PC-3 (cell line): Measurements from ENCODE around the gene RAI14. TPM values are rescaled to one million over a fixed set of nuclear protein-coding genes. Genes with fewer than 3 reads are reported as not detected.

Experiments used
- ATAC-seq: fragments of 200-7000 bp; cut with Tn5 transposase; 2 replicates; pipeline ENCODE4 v1.9.1; 2020; ENCODE audit warnings: mild to moderate bottlenecking, moderate library complexity
- BruUV-seq: library from RNA; stranded (reverse); fragments of 400-500 nt; replicated peaks from 2 replicates; lab custom pipeline; 2021; lab: Mats Ljungman, UMichigan
- CTCF ChIA-PET: fragments of 300-600 bp; sonication (Branson Sonifier 250); formaldehyde crosslinking; loops from one replicate; lab custom pipeline; 2022; ENCODE audit warnings: antibody characterized with exemption; lab: Charles Lee
- POLR2A ChIA-PET: fragments of 300-600 bp; sonication (Branson Sonifier 250); formaldehyde crosslinking; loops from one replicate; lab custom pipeline; 2022; ENCODE audit warnings: antibody characterized with exemption; ENCODE audit not compliant: unreplicated experiment; lab: Charles Lee
- DNase-seq: peaks from one replicate; pipeline ENCODE4 v3.0.0-alpha.2; 2015
- H2AFZ ChIP-seq: fragments of 300-600 bp; sonication (generic); 2 replicates; pipeline ENCODE4 v1.6.0; 2016; ENCODE audit warnings: antibody characterized with exemption, low read length
- H3F3A ChIP-seq: fragments of 300-600 bp; sonication (generic); one replicate; pipeline ENCODE4 v1.6.0; 2017; ENCODE audit warnings: antibody characterized with exemption, low read length, control low read depth, mild to moderate bottlenecking; ENCODE audit not compliant: unreplicated experiment
- H3K27ac ChIP-seq: fragments of 300-600 bp; sonication (generic); 2 replicates; pipeline ENCODE4 v1.5.1; 2016; ENCODE audit warnings: mild to moderate bottlenecking, low read length
- H3K27me3 ChIP-seq: fragments of 300-600 bp; sonication (generic); 2 replicates; pipeline ENCODE4 v1.6.1; 2016; ENCODE audit warnings: low read length, mixed read lengths
- H3K36me3 ChIP-seq: fragments of 300-600 bp; sonication (generic); 2 replicates; pipeline ENCODE4 v1.6.1; 2016; ENCODE audit warnings: low read depth, mixed run types, low read length, mixed read lengths
- H3K4me1 ChIP-seq: fragments of 300-600 bp; sonication (generic); 2 replicates; pipeline ENCODE4 v1.5.1; 2016; ENCODE audit warnings: low read length; ENCODE audit not compliant: insufficient read depth
- H3K4me2 ChIP-seq: fragments of 300-600 bp; sonication (generic); 2 replicates; pipeline ENCODE4 v1.6.0; 2016; ENCODE audit warnings: low read length
- H3K4me3 ChIP-seq: fragments of 300-600 bp; sonication (generic); 2 replicates; pipeline ENCODE4 v1.5.1; 2016; ENCODE audit warnings: mild to moderate bottlenecking, low read length, mixed read lengths
- H3K79me2 ChIP-seq: fragments of 300-600 bp; sonication (generic); 2 replicates; pipeline ENCODE4 v1.6.1; 2017; ENCODE audit warnings: low read length, mixed read lengths
- H3K9ac ChIP-seq: fragments of 300-600 bp; sonication (generic); 2 replicates; pipeline ENCODE4 v1.6.0; 2016; ENCODE audit warnings: mild to moderate bottlenecking, low read length
- H3K9me2 ChIP-seq: fragments of 300-600 bp; sonication (generic); replicated peaks from 2 replicates; pipeline ENCODE4 v1.6.1; 2016; ENCODE audit warnings: mixed run types, low read length, mixed read lengths
- H3K9me3 ChIP-seq: fragments of 300-600 bp; sonication (generic); 2 replicates; pipeline ENCODE4 v1.6.1; 2016; ENCODE audit warnings: low read length, mixed read lengths
- H4K20me1 ChIP-seq: fragments of 300-600 bp; sonication (generic); 2 replicates; pipeline ENCODE4 v1.6.1; 2016; ENCODE audit warnings: low read length, mixed read lengths
- CTCF ChIP-seq: fragments of 300-600 bp; sonication (generic); conservative IDR thresholded peaks from 2 replicates; pipeline ENCODE4 v1.5.1; 2017; ENCODE audit warnings: antibody characterized with exemption, low read depth, mild to moderate bottlenecking, low read length
- EZH2 ChIP-seq: fragments of 300-600 bp; sonication (generic); IDR thresholded peaks from one replicate; pipeline ENCODE4 v1.6.1; 2017; ENCODE audit warnings: antibody characterized with exemption, mild to moderate bottlenecking, low read length; ENCODE audit not compliant: unreplicated experiment
- EZH2phosphoT487 ChIP-seq: fragments of 300-600 bp; sonication (generic); IDR thresholded peaks from 2 replicates; pipeline ENCODE4 v1.6.1; 2018; ENCODE audit warnings: mild to moderate bottlenecking, antibody characterized with exemption, low read length, borderline replicate concordance
- intact Hi-C: fragments of 100-400 bp; cut with micrococcal nuclease; formaldehyde crosslinking; loops from 2 replicates; pipeline ENCODE4 v1.9.0; 2023
- total RNA-seq: library from RNA; depleted of rRNA; stranded (reverse); fragments of >200 nt; gene quantifications from 2 replicates; pipeline ENCODE4 v1.2.3, GENCODE V29; 2014

The RAI14 gene
- total RNA-seq, 1 experiment from 2014 or later = 73.5 TPM

- Histone ChIP-seq H3F3A (no peaks in the 10 kb centered on the region), H3K9me3 (no peaks in the 10 kb centered on the region), H3K79me2 (no peaks in the 10 kb centered on the region), H3K4me2 (no peak overlapping the region), H3K27me3 (no peaks in the 10 kb centered on the region), H3K36me3 (peaks cover 40% of the 10 kb centered on the region), H3K4me1 (no peaks in the 10 kb centered on the region), H4K20me1 (no peaks in the 10 kb centered on the region), H3K9ac (no peak overlapping the region), H3K4me3 (no peak overlapping the region), H3K27ac (no peak overlapping the region), H2AFZ (no peak overlapping the region), H3K9me2 (no peaks in the 10 kb centered on the region)
- ChIA-PET POLR2A (no interaction called here), CTCF (no interaction called here)
- DNase-seq = no peak
- intact Hi-C loops = no loop called here
- no peak for TF ChIP-seq EZH2phosphoT487
- no peak for TF ChIP-seq EZH2
- no peak for TF ChIP-seq CTCF
- ATAC-seq = no peak
- BruUV-seq = no TSS peak
Measured at GRCh38 chr5:34803974-34804732, 148.0 kb downstream of the RAI14 start.

GRCh38 chr5:34804913-34805312 lies 148.8 kb downstream of the RAI14 start:
- ATAC-seq (no peak), DNase-seq (no peak)
- no peak overlapping the region for H3K4me3 ChIP-seq
- TF ChIP-seq CTCF (no peak), EZH2 (no peak), EZH2phosphoT487 (no peak)
- ChIA-PET CTCF (no interaction called here), POLR2A (no interaction called here)
- H3K27me3 ChIP-seq = no peaks in the 10 kb centered on the region
- no peaks in the 10 kb centered on the region for H3K79me2 ChIP-seq
- no peak overlapping the region for H3K4me2 ChIP-seq
- H4K20me1 ChIP-seq = no peaks in the 10 kb centered on the region
- H3K27ac ChIP-seq = no peak overlapping the region
- no TSS peak for BruUV-seq
- intact Hi-C loops = no loop called here
- H3K9me3 ChIP-seq = no peaks in the 10 kb centered on the region
- peaks cover 39% of the 10 kb centered on the region for H3K36me3 ChIP-seq
- no peaks in the 10 kb centered on the region for H3K9me2 ChIP-seq
- H3K4me1 ChIP-seq = no peaks in the 10 kb centered on the region
- H3K9ac ChIP-seq = no peak overlapping the region
- no peaks in the 10 kb centered on the region for H3F3A ChIP-seq
- no peak overlapping the region for H2AFZ ChIP-seq

- peaks cover 31% of the 10 kb centered on the region for H3K36me3 ChIP-seq
- no peak overlapping the region for H3K4me3 ChIP-seq
- no peaks in the 10 kb centered on the region for H3K9me3 ChIP-seq
- H3K9ac ChIP-seq = no peak overlapping the region
- H3K9me2 ChIP-seq = no peaks in the 10 kb centered on the region
- H3K27ac ChIP-seq = no peak overlapping the region
- no peaks in the 10 kb centered on the region for H4K20me1 ChIP-seq
- ChIA-PET CTCF (no interaction called here), POLR2A (no interaction called here)
- no peaks in the 10 kb centered on the region for H3K79me2 ChIP-seq
- no TSS peak for BruUV-seq
- intact Hi-C loops = no loop called here
- H3K4me2 ChIP-seq = no peak overlapping the region
- no peaks in the 10 kb centered on the region for H3F3A ChIP-seq
- no peak overlapping the region for H2AFZ ChIP-seq
- TF ChIP-seq EZH2phosphoT487 (no peak), EZH2 (no peak), CTCF (no peak)
- no peaks in the 10 kb centered on the region for H3K4me1 ChIP-seq
- no peak for ATAC-seq
- no peaks in the 10 kb centered on the region for H3K27me3 ChIP-seq
- DNase-seq = no peak
Measured at GRCh38 chr5:34806532-34806931, 150.4 kb downstream of the RAI14 start.
